HG02571 (cell line): ENCODE measurements around the gene MUC2.
"Not testable (repeated sequence)": the region's sequence is repeated elsewhere in the genome, so short reads cannot be mapped to it uniquely, and the experiment has no call there.

Experiments used
- ATAC-seq: cut with Tn5 transposase; IDR thresholded peaks from one replicate; pipeline ENCODE4 v1.9.1; 2021; ENCODE audit warnings: mild to moderate bottlenecking, moderate library complexity; ENCODE audit not compliant: unreplicated experiment

MUC2 gene

GRCh38 chr11:1102996-1103395 lies 28.3 kb downstream of the MUC2 start:
- no peak for ATAC-seq

GRCh38 chr11:1103401-1104360 lies 29.0 kb downstream of the MUC2 start:
- no peak for ATAC-seq

GRCh38 chr11:1104411-1105182 lies 29.9 kb downstream of the MUC2 start:
- ATAC-seq, result no peak

- no peak for ATAC-seq
These were observed 30.5 kb downstream of the MUC2 start for GRCh38 chr11:1105183-1105565.

GRCh38 chr11:1106387-1106786 lies 31.7 kb downstream of the MUC2 start:
- ATAC-seq, result no peak

- no peak for ATAC-seq
These were observed 32.9 kb downstream of the MUC2 start for GRCh38 chr11:1107316-1108245.

GRCh38 chr11:1108246-1108900 lies 33.7 kb downstream of the MUC2 start:
- ATAC-seq, result no peak

- no peak for ATAC-seq
These were observed 34.6 kb downstream of the MUC2 start for GRCh38 chr11:1109101-1109917.

GRCh38 chr11:1109918-1110705 lies 35.4 kb downstream of the MUC2 start:
- no peak for ATAC-seq

- no peak for ATAC-seq
These were observed 37.0 kb downstream of the MUC2 start for GRCh38 chr11:1111545-1112212.

GRCh38 chr11:1112351-1113191 lies 37.9 kb downstream of the MUC2 start:
- ATAC-seq, result no peak

- ATAC-seq, result no peak
These were observed 38.9 kb downstream of the MUC2 start for GRCh38 chr11:1113405-1114201.

- ATAC-seq, result not testable (repeated sequence)
These were observed 40.6 kb downstream of the MUC2 start for GRCh38 chr11:1115292-1115691.

- ATAC-seq, result no peak
These were observed 41.4 kb downstream of the MUC2 start for GRCh38 chr11:1116104-1116503.

GRCh38 chr11:1116666-1117390 lies 42.2 kb downstream of the MUC2 start:
- ATAC-seq, result no peak

- no peak for ATAC-seq
These were observed 43.3 kb downstream of the MUC2 start for GRCh38 chr11:1117992-1118391.
